SK-N-MC (cell line): Measurements from ENCODE around the gene NR3C1.

Experiments
- EZH2 ChIP-seq: fragments of 200-600 bp; sonication (generic); IDR thresholded peaks from one replicate; pipeline ENCODE4 v1.6.1; 2017; ENCODE audit warnings: antibody characterized with exemption
- FOXP2 ChIP-seq: optimal IDR thresholded peaks from 2 replicates; pipeline ENCODE3; 2011; ENCODE audit warnings: mild to moderate bottlenecking, moderate library complexity; ENCODE audit not compliant: insufficient read depth; ENCODE audit errors: extremely low read length, control extremely low read depth
- POLR2AphosphoS5 ChIP-seq: IDR thresholded peaks from 2 replicates; pipeline ENCODE4 v1.6.1; 2012; ENCODE audit warnings: mild to moderate bottlenecking, low read depth, low read length, borderline replicate concordance

DNA sequence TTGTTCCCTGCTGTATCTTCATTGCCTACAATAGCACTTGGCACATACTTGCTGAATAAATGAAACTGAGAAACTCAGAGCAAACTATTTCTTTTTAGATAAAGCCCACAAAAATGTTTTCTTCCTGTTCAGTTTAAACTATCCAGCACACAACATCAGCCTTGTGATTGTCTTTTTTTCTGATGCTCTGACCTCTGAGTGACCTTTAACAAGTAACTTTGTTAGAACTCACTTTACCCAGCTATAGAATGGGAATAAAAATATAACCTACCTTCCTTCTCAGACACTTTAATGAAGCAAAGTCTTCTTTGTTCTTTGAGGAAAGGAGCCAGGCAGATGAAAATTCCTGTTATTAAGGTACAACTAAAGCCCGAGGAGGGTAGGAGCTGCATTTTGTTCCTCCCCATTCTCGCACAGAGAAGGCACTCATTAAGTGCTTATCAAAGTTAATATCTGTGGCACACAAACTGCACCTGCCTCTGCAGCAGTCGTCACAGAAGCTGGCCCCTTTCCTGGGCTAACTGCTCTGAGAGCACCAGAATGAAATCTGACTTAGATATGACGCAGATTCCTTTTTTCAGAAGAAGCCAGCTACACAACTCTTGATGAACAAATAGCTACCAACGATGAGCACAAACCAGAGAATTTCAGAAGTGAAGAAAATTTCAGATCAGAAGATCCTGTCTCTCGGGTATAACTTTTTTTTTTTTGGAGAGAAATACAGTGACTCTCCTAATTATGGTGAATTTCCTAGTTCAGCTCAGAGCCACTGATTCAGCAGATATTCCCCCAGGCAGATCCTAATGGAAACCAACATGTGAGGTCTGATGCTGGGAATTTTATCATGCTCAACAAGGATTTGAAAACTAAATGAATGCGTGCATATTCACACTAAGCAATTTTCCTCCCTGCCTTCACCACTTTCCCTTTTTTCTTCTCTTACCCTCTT lies 31.0 kb upstream of the NR3C1 start:
- no peak for TF ChIP-seq POLR2AphosphoS5
- TF ChIP-seq EZH2 = no peak
- no peak for TF ChIP-seq FOXP2
